ENCODE data around the gene NRDE2.

DNA sequence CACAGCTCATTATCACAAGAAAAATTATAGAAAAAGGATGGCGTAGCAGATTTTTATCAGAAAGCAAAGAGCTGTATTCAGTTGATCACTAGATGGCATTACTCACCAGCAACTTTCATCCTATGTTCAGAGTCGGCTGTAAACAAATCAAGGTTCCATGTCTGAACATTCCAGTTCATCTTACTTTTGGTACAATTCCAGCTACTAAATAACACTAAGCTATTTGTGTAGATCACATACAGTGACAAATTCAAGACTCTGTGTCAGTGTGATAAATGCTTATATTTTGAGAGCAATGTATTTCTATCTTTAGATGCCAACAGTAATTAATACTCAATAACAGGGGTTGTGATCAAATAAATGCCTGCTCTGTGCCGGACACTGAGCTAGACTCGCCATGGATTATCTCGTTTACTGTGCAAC is 30.1 kb downstream of the NRDE2 start:
- TF ChIP-seq, protein P1, sequence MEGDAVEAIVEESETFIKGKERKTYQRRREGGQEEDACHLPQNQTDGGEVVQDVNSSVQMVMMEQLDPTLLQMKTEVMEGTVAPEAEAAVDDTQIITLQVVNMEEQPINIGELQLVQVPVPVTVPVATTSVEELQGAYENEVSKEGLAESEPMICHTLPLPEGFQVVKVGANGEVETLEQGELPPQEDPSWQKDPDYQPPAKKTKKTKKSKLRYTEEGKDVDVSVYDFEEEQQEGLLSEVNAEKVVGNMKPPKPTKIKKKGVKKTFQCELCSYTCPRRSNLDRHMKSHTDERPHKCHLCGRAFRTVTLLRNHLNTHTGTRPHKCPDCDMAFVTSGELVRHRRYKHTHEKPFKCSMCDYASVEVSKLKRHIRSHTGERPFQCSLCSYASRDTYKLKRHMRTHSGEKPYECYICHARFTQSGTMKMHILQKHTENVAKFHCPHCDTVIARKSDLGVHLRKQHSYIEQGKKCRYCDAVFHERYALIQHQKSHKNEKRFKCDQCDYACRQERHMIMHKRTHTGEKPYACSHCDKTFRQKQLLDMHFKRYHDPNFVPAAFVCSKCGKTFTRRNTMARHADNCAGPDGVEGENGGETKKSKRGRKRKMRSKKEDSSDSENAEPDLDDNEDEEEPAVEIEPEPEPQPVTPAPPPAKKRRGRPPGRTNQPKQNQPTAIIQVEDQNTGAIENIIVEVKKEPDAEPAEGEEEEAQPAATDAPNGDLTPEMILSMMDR (IDR thresholded peaks at IDR 0.05; ENCODE audit: insufficient read depth, low read length) = peak; percentile 37
- no peak for TF ChIP-seq POLR2AphosphoS5 (IDR thresholded peaks at IDR 0.05; ENCODE audit: low read depth)
- TF ChIP-seq GABPA (IDR thresholded peaks at IDR 0.05; ENCODE audit: low read depth) = no peak
- TF ChIP-seq, protein P2, sequence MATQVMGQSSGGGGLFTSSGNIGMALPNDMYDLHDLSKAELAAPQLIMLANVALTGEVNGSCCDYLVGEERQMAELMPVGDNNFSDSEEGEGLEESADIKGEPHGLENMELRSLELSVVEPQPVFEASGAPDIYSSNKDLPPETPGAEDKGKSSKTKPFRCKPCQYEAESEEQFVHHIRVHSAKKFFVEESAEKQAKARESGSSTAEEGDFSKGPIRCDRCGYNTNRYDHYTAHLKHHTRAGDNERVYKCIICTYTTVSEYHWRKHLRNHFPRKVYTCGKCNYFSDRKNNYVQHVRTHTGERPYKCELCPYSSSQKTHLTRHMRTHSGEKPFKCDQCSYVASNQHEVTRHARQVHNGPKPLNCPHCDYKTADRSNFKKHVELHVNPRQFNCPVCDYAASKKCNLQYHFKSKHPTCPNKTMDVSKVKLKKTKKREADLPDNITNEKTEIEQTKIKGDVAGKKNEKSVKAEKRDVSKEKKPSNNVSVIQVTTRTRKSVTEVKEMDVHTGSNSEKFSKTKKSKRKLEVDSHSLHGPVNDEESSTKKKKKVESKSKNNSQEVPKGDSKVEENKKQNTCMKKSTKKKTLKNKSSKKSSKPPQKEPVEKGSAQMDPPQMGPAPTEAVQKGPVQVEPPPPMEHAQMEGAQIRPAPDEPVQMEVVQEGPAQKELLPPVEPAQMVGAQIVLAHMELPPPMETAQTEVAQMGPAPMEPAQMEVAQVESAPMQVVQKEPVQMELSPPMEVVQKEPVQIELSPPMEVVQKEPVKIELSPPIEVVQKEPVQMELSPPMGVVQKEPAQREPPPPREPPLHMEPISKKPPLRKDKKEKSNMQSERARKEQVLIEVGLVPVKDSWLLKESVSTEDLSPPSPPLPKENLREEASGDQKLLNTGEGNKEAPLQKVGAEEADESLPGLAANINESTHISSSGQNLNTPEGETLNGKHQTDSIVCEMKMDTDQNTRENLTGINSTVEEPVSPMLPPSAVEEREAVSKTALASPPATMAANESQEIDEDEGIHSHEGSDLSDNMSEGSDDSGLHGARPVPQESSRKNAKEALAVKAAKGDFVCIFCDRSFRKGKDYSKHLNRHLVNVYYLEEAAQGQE (IDR thresholded peaks at IDR 0.05; ENCODE audit: insufficient replicate concordance, low read depth) = no peak
- TF ChIP-seq SPI1 (IDR thresholded peaks at IDR 0.05; ENCODE audit: borderline replicate concordance, low read depth) = no peak

All from HL-60 (cell line).